ENCODE data around the gene CEP192. TPM values are rescaled to one million over a fixed set of nuclear protein-coding genes. Genes with fewer than 3 reads are reported as not detected.

The CEP192 gene
- total RNA-seq, 1 experiment from 2014 or later, result 24.3 TPM

GRCh38 chr18:13165636-13166423 is 174.7 kb downstream of the CEP192 start:
- Histone ChIP-seq H4K20me1 (ENCODE audit: insufficient read depth) (no peaks in the 10 kb centered on the region), H3K9me3 (ENCODE audit: control insufficient read depth in 1 of 2, insufficient read depth in 1 of 2, low read depth in 1 of 2, low read length in 2 of 2) (no peaks in the 10 kb centered on the region), H3K27ac (ENCODE audit: low read depth, low read length) (no peak overlapping the region), H3K9ac (ENCODE audit: low read length) (no peak overlapping the region), H3K27me3 (ENCODE audit: insufficient read depth, low read length) (no peaks in the 10 kb centered on the region), H2AFZ (ENCODE audit: low read depth, low read length, poor library complexity, severe bottlenecking) (no peak overlapping the region), H3K9me2 (ENCODE audit: insufficient read depth) (no peaks in the 10 kb centered on the region), H3K36me3 (ENCODE audit: control insufficient read depth in 1 of 2, insufficient read depth in 2 of 2, low read length in 2 of 2) (no peaks in the 10 kb centered on the region), H3K79me2 (ENCODE audit: insufficient read depth, low read length) (no peaks in the 10 kb centered on the region), H3K4me2 (ENCODE audit: low read length) (no peak overlapping the region), H3K4me1 (ENCODE audit: control insufficient read depth in 1 of 2, insufficient read depth in 2 of 2, low read length in 2 of 2) (no peaks in the 10 kb centered on the region), H3K4me3 (replicated peaks in 1 of 2; ENCODE audit: low read depth in 1 of 2, low read length in 2 of 2) (no peak overlapping the region)
- POLR2A ChIA-PET, result no interaction called here
- no TSS peak for BruUV-seq (replicated peaks)
- intact Hi-C loops (cut with micrococcal nuclease), result no loop called here
- DNase-seq (ENCODE audit: low read depth, low spot score) (no peak), ATAC-seq (no peak)
- TF ChIP-seq JUND (IDR thresholded peaks at IDR 0.05) (no peak), ZNF274 (IDR thresholded peaks at IDR 0.05; ENCODE audit: low read depth, low read length) (no peak), FOSL1 (IDR thresholded peaks at IDR 0.05; ENCODE audit: low read depth) (no peak), ATF3 (IDR thresholded peaks at IDR 0.05) (no peak), CEBPB (IDR thresholded peaks at IDR 0.05; ENCODE audit: low read depth) (no peak), ZFX (IDR thresholded peaks at IDR 0.05) (no peak), POLR2A (IDR thresholded peaks at IDR 0.05; ENCODE audit: borderline replicate concordance, extremely low read depth, insufficient read depth, insufficient read length) (no peak), POLR2AphosphoS5 (IDR thresholded peaks at IDR 0.05; ENCODE audit: low read depth, low read length) (no peak), EZH2phosphoT487 (IDR thresholded peaks at IDR 0.05; ENCODE audit: borderline replicate concordance) (no peak), CBX3 (IDR thresholded peaks at IDR 0.05; ENCODE audit: low read depth) (no peak), EGR1 (IDR thresholded peaks at IDR 0.05; ENCODE audit: low read depth) (no peak), MAX (IDR thresholded peaks at IDR 0.05) (no peak), RAD21 (IDR thresholded peaks at IDR 0.05; ENCODE audit: low read depth) (no peak)
- TF ChIP-seq, protein P1, sequence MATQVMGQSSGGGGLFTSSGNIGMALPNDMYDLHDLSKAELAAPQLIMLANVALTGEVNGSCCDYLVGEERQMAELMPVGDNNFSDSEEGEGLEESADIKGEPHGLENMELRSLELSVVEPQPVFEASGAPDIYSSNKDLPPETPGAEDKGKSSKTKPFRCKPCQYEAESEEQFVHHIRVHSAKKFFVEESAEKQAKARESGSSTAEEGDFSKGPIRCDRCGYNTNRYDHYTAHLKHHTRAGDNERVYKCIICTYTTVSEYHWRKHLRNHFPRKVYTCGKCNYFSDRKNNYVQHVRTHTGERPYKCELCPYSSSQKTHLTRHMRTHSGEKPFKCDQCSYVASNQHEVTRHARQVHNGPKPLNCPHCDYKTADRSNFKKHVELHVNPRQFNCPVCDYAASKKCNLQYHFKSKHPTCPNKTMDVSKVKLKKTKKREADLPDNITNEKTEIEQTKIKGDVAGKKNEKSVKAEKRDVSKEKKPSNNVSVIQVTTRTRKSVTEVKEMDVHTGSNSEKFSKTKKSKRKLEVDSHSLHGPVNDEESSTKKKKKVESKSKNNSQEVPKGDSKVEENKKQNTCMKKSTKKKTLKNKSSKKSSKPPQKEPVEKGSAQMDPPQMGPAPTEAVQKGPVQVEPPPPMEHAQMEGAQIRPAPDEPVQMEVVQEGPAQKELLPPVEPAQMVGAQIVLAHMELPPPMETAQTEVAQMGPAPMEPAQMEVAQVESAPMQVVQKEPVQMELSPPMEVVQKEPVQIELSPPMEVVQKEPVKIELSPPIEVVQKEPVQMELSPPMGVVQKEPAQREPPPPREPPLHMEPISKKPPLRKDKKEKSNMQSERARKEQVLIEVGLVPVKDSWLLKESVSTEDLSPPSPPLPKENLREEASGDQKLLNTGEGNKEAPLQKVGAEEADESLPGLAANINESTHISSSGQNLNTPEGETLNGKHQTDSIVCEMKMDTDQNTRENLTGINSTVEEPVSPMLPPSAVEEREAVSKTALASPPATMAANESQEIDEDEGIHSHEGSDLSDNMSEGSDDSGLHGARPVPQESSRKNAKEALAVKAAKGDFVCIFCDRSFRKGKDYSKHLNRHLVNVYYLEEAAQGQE (IDR thresholded peaks at IDR 0.05; ENCODE audit: low read depth), result no peak
- TF ChIP-seq, protein P2, sequence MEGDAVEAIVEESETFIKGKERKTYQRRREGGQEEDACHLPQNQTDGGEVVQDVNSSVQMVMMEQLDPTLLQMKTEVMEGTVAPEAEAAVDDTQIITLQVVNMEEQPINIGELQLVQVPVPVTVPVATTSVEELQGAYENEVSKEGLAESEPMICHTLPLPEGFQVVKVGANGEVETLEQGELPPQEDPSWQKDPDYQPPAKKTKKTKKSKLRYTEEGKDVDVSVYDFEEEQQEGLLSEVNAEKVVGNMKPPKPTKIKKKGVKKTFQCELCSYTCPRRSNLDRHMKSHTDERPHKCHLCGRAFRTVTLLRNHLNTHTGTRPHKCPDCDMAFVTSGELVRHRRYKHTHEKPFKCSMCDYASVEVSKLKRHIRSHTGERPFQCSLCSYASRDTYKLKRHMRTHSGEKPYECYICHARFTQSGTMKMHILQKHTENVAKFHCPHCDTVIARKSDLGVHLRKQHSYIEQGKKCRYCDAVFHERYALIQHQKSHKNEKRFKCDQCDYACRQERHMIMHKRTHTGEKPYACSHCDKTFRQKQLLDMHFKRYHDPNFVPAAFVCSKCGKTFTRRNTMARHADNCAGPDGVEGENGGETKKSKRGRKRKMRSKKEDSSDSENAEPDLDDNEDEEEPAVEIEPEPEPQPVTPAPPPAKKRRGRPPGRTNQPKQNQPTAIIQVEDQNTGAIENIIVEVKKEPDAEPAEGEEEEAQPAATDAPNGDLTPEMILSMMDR (IDR thresholded peaks at IDR 0.05 in 2 of 3, conservative IDR thresholded peaks at IDR 0.05 in 1 of 3; ENCODE audit: borderline replicate concordance in 1 of 3, insufficient read depth in 1 of 3, low read depth in 2 of 3, low read length in 2 of 3), result no peak
- TF ChIP-seq, protein P3, sequence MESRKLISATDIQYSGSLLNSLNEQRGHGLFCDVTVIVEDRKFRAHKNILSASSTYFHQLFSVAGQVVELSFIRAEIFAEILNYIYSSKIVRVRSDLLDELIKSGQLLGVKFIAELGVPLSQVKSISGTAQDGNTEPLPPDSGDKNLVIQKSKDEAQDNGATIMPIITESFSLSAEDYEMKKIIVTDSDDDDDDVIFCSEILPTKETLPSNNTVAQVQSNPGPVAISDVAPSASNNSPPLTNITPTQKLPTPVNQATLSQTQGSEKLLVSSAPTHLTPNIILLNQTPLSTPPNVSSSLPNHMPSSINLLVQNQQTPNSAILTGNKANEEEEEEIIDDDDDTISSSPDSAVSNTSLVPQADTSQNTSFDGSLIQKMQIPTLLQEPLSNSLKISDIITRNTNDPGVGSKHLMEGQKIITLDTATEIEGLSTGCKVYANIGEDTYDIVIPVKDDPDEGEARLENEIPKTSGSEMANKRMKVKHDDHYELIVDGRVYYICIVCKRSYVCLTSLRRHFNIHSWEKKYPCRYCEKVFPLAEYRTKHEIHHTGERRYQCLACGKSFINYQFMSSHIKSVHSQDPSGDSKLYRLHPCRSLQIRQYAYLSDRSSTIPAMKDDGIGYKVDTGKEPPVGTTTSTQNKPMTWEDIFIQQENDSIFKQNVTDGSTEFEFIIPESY (IDR thresholded peaks at IDR 0.05; ENCODE audit: extremely low read depth, insufficient replicate concordance, low read length), result no peak
- CTCF ChIA-PET, result no interaction called here
- RAD21 ChIA-PET (ENCODE audit: low non-redundant PET in 1 of 2, low total read pairs in 2 of 2, uncharacterized antibody in 2 of 2, unreplicated experiment in 2 of 2), result no interaction called here
